SW 1271 (cell line): Measurements from ENCODE around the gene SCRN2.

Experiments used
- DNase-seq, 2 experiments: peaks; one replicate each; lab custom pipeline; 2025; lab: John Stamatoyannopoulos, UW

Gene SCRN2

GRCh38 chr17:47840742-47841487 lies at the start of gene SCRN2:
SCRN2 (minus strand) TSS chr17:47841273; CDS start chr17:47840843, 430 bp downstream.
- peak; percentile 76 to 80 for DNase-seq

DNA sequence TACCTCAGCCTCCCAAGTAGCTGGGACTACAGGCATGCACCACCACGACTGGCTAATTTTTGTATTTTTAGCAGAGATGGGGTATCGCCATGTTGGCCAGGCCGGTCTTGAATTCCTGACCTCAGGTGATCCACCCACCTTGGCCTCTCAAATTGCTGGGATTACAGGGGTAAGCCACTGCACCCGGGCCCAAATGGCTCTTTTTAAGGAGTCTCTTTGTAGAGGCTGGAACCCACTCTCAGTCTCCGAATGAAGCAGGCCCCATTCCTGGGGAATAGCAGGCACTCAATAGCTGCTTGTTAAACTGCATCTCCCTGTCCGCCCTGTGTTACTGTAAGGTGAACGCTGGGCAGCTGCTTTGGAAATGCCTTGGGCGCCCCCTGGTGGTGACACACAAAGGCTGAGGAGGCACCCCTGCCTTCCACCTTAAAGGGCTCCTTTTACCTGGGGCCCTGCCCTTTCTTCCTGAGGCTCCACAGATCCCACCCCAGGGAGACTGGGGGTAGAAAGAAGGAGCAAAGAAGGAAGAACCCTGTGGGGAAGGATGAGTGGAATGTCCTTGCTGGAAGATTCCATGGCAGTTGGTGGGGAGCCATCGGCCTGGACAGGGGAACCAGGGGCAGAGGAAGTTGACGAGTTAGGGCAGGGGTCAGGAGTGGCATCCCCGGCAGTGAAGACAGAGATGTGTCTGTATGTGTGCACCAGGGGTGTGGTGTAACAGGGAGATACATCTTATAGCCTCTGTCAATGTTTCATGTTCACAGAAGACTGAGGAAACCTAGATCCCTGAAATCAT lies 48.9 kb upstream of the SCRN2 start:
- DNase-seq = peak; percentile 44 to 66

DNA sequence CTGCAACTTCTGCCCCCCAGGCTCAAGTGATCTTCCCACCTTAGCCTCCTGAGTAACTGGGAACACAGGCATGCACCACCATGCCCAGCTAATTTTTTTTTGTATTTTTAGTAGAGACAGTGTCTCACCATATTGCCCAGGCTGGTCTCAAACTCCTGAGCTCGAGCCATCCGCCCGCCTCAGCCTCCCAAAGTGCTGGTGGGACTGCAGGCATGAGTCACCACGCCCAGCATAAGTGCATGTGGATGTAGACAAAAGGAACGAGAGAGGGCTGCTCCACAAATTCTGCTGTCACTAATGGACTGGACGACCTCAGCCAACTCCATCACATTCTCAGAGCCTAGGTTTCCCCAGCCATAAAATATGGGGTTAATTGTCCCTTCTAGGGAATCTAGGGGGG lies 47.2 kb upstream of the SCRN2 start:
- DNase-seq = no peak

DNA sequence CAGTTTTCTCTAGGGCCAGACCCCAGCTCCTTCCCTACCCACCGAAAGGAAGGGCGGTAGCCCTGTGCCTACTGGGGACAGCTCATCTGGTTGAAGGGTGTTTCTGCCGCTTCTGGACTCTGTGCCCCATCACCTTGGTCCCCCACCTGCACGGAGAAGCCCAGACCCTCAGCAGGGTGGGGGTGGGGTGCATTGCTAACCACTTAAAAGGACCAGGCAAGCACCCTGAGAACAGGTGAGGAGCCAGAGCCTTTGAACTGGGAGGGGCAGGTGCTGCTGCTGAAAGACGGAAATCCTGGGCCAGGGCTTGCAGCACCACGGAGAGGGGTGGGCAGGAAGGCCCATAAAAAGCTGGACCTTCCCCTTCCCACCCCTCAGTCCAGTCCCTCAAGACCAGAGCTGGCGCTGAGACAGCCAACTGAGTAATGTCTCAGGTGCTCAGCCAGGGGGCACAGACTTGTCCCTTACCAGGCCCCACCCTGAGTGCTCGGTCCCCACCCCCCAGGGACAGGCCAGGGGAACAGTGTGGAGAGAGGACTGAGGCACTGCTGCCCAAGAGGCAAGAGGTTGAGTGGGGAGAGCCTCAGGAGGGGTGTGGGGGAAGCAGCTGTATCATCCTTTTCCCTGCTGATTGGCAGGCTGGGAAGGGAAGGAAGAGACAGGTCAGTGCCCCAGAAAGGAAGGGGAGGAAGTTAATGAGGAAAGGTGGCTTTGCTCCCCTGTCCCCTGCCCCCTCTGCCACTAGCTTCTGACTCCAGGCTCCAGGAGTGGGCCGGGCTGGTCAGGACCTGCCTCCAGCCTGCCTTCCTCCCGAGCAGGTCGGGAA lies 44.0 kb upstream of the SCRN2 start:
- DNase-seq = no peak

GRCh38 chr17:47884427-47884740 lies 43.3 kb upstream of the SCRN2 start:
- DNase-seq = no peak

- no peak for DNase-seq
Observed at GRCh38 chr17:47883589-47884426, 42.7 kb upstream of the SCRN2 start.

DNA sequence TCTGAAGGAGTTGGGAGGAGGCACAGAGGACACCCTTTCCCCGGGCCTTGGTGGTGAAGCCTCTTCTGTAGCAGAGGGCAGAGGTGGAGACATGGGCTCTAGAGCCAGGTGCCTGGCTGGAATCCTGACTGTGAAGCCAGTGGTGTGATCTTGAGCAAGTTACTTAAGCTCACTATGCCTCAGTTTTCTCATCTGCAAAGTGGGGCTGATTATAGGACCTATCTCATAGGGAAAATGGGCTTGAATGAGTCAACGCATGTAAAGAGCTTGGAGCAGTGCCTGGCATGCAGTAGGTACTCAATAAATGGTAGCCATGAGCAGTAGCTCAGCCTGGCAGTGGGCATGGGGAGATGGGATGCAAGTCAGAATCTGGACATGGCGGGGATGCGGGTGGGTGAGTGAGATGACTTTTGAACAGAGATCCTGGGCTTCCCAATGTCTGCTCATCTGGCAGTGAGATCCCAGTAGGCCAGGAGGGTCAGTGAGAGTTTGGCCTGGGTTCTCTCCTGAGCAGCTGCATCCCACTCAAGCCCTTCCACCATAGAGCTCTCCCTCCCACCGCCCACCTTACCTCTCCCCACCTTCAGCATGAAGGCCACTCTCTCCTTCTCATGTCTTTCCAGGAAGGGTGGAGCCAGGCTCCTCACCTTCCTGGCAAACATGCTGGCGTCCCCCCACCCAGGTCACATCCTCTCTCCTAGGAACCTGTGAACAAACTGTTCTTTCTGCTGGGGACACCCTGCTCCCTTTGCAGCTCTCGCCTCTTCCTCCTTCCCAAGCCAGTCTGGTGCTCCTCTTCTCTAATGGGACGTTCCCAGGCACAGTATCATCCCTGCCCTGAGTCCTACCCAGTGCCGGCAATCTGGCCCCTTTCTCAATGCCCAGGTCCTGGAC lies 41.9 kb upstream of the SCRN2 start:
- DNase-seq = no peak

- DNase-seq = no peak
Observed at GRCh38 chr17:47882247-47882646, 41.2 kb upstream of the SCRN2 start.

DNA sequence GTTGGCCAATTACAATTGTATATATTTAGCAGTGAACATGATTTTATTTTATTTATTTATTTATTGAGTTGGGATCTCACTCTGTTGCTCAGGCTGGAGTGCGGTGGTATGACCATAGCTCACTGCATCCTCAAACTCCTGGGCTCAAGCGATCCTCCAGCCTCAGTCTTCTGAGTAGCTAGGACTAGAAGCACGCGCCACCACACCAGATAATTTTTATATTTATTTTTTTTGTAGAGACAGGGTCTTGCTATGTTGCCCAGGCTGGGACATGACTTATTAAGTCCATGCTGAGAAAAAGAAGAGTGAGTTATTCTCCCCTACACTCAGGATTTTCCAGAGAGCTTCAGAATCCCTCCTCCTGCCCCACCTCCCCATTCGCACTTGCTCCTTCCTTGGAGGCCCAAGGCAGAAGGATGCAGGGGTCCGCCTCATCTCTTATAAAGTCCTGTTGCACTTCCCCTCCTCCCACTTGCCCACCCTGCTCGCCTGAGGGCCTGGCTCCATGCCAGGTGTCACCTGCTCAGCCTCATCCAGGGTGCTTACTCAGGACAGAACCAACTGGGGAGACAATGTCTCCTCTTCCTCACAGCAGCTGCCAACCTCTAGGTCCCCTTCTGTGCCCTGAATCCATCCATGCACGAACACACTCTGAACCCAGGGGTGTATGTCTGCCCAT lies 38.8 kb upstream of the SCRN2 start:
- DNase-seq = no peak

DNA sequence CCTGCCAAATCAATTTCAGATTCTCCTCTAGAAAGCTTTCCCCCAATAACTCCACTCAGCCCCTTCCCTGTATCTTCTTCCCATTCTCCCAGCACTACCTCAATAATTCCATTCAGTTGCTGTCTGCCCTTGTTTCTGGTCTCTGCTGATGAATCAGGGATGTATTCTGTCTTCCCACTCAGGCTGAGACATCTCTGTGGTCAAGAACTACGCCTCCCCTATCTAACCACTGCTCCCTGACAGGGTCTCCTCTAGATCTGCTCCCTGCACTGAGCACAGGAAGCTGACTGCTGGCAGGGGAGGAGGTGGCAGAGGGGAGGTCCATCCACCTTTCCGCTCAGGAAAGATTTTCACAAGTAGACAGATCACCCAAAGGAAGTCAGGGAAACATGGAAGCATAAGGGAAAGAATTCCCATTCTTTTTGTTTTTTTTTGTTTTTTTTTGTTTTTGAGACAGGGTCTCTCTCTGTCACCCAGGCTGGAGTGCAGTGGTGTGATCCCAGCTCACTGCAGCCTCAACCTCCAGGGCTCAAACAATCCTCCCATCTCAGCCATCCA lies 38.0 kb upstream of the SCRN2 start:
- no peak for DNase-seq

GRCh38 chr17:47878203-47879027 lies 37.3 kb upstream of the SCRN2 start:
- no peak for DNase-seq

DNA sequence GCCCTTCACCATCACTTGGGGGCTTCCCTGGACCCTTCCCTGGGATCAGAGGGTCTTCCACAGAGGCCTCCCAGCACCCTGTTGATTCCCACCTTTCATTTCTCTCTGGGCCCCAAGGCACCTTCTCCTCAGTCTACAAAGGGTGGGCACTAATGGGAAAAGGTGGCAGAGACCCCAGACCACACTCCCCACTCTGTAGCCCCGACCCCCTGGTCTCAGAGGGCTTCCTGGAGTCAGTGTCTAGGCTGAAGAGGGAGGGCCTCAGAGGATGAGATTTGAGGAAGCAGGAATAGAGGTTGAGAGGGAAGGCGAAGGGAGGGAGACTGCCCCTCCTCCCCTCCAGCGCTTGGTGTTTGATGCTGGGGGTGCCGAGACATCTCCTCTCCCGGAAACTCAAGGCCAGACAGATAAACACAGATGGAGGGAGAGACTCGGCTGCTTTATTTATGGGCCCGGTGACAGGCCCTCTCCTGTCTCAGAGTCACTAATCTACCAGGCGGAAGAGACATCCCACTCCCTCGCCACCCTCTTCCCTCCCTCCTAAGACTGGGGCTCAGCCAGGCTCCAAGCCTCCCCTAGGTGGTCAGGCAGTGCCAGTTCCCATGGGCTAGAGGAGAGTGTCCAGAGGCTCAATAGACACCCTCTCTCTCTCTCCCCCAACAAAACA lies 36.4 kb upstream of the SCRN2 start:
- DNase-seq = no peak

DNA sequence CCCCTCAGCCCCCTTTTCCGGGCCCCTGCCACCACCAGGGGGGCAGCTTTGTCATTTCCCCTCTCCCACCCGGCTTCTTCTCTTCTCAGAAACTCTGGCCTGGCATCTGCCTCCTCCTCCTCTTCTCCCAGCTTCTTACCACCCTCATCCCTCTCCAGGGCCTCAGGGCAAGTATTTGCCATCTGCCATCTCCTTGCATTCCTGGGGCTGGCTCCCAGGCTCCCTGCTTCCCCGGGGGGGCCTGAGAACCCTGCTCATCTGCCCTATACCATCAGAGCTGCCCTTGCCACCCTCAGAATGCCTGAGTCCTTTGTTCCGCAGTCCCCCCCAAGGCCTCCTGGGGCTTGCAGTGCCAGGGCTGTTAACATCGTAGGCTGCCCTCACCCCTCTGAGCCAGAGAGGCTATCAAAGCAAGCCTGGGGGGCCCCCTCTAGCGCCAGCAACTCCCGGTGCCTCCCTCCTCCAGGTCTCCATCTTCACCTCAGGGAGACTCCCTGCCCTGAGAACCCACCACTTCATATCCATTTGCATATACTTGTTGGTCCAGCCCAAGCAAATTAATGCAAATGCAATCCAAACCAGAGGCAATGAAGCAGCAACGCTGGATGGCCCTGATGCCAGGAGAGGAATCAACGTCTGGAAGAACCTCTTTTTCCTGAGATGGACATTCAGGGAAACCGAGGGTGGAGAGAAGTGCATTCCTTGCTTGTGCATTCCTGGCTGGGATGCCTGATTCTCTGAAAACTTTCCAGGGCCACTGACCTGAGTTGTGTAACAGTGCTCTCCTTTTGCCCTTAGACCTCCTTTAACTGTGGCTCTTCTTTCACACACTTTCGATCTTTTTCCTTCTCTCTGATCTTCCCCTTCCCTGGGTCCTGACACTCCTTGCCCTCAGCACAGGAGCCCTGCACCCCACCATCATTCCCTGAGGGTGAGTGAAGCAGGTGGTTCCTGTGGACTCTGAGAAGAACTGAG lies 34.2 kb upstream of the SCRN2 start:
- DNase-seq = no peak

DNA sequence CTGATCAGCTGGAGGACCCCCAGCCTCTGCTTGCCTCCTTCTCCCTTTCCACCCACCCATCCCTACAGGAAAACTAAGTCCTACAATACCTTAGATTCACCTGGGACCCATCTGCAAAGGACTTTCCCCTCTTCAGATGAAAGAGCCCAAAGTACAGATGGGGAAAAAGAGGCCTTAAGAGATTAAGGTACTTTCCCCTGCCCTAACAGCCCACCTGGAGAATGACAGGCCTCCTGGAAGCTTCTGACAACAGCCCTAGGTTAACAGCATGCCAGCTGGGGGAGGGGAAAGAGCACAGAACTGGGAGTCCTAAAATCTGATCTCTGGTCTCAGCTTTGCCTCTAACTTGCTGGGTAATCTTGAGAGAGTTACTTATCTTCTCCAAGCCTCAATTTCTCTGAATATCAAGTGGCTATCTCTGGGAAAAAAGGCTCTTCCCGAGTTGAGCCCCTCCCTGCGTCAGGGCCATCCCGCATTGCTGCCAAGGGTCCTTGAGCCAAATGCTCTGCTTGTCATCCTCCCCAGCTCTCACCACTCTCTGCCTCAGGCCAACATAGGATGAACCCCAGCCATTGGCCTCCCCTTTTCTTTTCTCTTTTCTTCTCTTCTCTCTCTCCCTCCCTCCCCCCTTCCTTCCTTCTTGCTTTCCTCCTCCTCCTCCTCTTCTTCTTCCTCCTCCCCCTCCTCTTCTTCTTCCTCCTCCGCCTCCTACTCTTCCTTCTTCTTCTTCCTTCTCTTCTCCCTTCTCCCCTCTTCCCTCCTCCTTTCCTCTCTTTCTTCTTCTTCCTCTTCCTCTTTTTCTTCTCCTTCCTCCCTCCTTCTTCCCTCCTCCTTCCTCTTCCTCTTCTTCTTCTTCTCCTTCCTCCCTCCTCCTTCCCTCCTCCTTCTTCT lies 32.4 kb upstream of the SCRN2 start:
- DNase-seq = no peak

GRCh38 chr17:47872651-47873161 lies 31.6 kb upstream of the SCRN2 start:
- DNase-seq = no peak
